SK-N-SH treated with all-trans-retinoic acid at 6 μM for 48 hours (cell line): ENCODE measurements around the gene PTCH1.

ENCODE experiments used
- ARNTL ChIP-seq: fragments of 450-650 bp; formaldehyde crosslinking; IDR thresholded peaks from 2 replicates; pipeline ENCODE4 v1.5.0; 2020; ENCODE audit warnings: low read depth, mild to moderate bottlenecking, moderate library complexity, borderline replicate concordance
- TCF4 ChIP-seq: fragments of 250-450 bp; sonication (Bioruptor Pico); IDR thresholded peaks from 2 replicates; pipeline ENCODE4 v1.8.0; 2021; ENCODE audit warnings: mild to moderate bottlenecking, moderate library complexity, borderline replicate concordance

DNA sequence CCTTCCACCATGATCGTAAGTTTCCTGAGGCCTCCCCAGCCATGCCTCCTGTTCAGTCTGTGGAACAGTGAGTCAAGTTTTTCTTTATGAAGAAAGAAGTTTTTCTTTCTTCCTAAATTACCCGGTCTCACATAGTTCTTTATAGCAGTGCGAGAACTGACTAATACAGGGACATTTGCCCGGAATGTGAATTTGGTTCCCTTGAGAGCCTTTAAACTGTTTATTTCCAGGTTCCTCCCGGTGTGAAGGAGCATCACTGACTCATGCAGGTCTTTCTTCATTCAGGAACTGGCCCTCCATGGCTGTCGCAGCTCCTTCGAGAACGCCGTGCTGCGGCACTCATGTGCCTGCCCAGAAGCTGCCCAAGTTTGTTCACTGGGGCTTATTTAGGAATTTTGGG, 87.7 kb downstream of the PTCH1 start:
- TF ChIP-seq ARNTL (CRISPR knock-in tag) (no peak), TCF4 (no peak)
